IMR-90 (cell line): ENCODE measurements around the gene MTG1. TPM values are rescaled to one million over a fixed set of nuclear protein-coding genes. Genes with fewer than 3 reads are reported as not detected.

ENCODE experiments used
- ATAC-seq: fragments of 200-7000 bp; cut with Tn5 transposase; 2 replicates; pipeline ENCODE4 v1.9.1; 2020; ENCODE audit warnings: low read depth, mild to moderate bottlenecking, moderate library complexity
- BruUV-seq: library from RNA; stranded (reverse); fragments of 400-500 nt; replicated peaks from 2 replicates; lab custom pipeline; 2021; lab: Mats Ljungman, UMichigan
- CTCF ChIA-PET: fragments of 300-600 bp; formaldehyde crosslinking; extraction: SDS; loops from one replicate; lab custom pipeline; 2021; ENCODE audit warnings: antibody characterized with exemption; lab: Yijun Ruan, JAX
- POLR2A ChIA-PET: fragments of 300-600 bp; sonication (Branson Sonifier 250); formaldehyde crosslinking; loops from one replicate; lab custom pipeline; 2022; ENCODE audit warnings: antibody characterized with exemption; ENCODE audit not compliant: unreplicated experiment; lab: Charles Lee
- DNase-seq: peaks from one replicate; pipeline ENCODE4 v3.0.0; 2013
- H2AFZ ChIP-seq: replicated peaks from 2 replicates; pipeline ENCODE3; 2013; ENCODE audit warnings: low read length, mild to moderate bottlenecking; ENCODE audit not compliant: poor library complexity
- H2AK5ac ChIP-seq: 2 replicates; pipeline ENCODE4 v1.6.1; 2013; ENCODE audit warnings: low read depth, low read length, inconsistent platforms
- H2AK9ac ChIP-seq: replicated peaks from 2 replicates; pipeline ENCODE3; 2013; ENCODE audit warnings: mild to moderate bottlenecking, low read depth, low read length, moderate library complexity; ENCODE audit not compliant: poor library complexity
- H2BK120ac ChIP-seq: 2 replicates; pipeline ENCODE4 v1.6.1; 2013; ENCODE audit warnings: low read depth, low read length, inconsistent platforms
- H2BK15ac ChIP-seq: 3 replicates; pipeline ENCODE4 v1.6.1; 2013; ENCODE audit warnings: low read depth, low read length, inconsistent platforms
- H2BK20ac ChIP-seq: 2 replicates; pipeline ENCODE4 v1.6.1; 2013; ENCODE audit warnings: low read depth, mild to moderate bottlenecking, inconsistent platforms, low read length, moderate library complexity
- H2BK5ac ChIP-seq: 2 replicates; pipeline ENCODE4 v1.6.1; 2013; ENCODE audit warnings: mild to moderate bottlenecking, low read depth, low read length, inconsistent platforms; ENCODE audit not compliant: poor library complexity, severe bottlenecking
- H3K14ac ChIP-seq: replicated peaks from 2 replicates; pipeline ENCODE4 v1.6.1; 2013; ENCODE audit warnings: low read depth, low read length, inconsistent platforms
- H3K18ac ChIP-seq: 2 replicates; pipeline ENCODE4 v1.6.1; 2013; ENCODE audit warnings: low read depth, low read length, control low read depth
- H3K23ac ChIP-seq: 2 replicates; pipeline ENCODE4 v1.6.1; 2013; ENCODE audit warnings: low read depth, low read length, inconsistent platforms
- H3K27ac ChIP-seq: 2 replicates; pipeline ENCODE4 v1.5.1; 2013; ENCODE audit warnings: mild to moderate bottlenecking, control low read depth, low read length; ENCODE audit not compliant: insufficient read depth
- H3K27me3 ChIP-seq: 2 replicates; pipeline ENCODE4 v1.6.1; 2013; ENCODE audit warnings: low read length; ENCODE audit not compliant: control insufficient read depth, insufficient read depth
- H3K36me3 ChIP-seq: 2 replicates; pipeline ENCODE4 v1.6.1; 2013; ENCODE audit warnings: low read length, mixed read lengths; ENCODE audit not compliant: control insufficient read depth, insufficient read depth
- H3K4ac ChIP-seq: 2 replicates; pipeline ENCODE4 v1.6.1; 2013; ENCODE audit warnings: low read depth, low read length, inconsistent platforms
- H3K4me1 ChIP-seq: 2 replicates; pipeline ENCODE4 v1.6.1; 2013; ENCODE audit warnings: low read length, mixed read lengths; ENCODE audit not compliant: control insufficient read depth, insufficient read depth
- H3K4me2 ChIP-seq: 2 replicates; pipeline ENCODE4 v1.6.1; 2013; ENCODE audit warnings: low read depth, mild to moderate bottlenecking, control low read depth, low read length, moderate library complexity
- H3K4me3 ChIP-seq: 2 replicates; pipeline ENCODE4 v1.5.1; 2013; ENCODE audit warnings: low read depth, mild to moderate bottlenecking, control low read depth, low read length, moderate library complexity; ENCODE audit not compliant: insufficient read depth
- H3K56ac ChIP-seq: 2 replicates; pipeline ENCODE4 v1.6.1; 2013; ENCODE audit warnings: low read length, inconsistent platforms; ENCODE audit not compliant: insufficient read depth; ENCODE audit errors: extremely low read depth
- H3K79me1 ChIP-seq, 2 experiments: 2 replicates each; pipeline ENCODE4 v1.6.1; 2013; ENCODE audit warnings: low read length in 2 of 2, inconsistent platforms in 1 of 2, low read depth in 1 of 2
- H3K9ac ChIP-seq: 2 replicates; pipeline ENCODE4 v1.6.1; 2013; ENCODE audit warnings: low read depth, low read length, control low read depth
- H3K9me1 ChIP-seq: 2 replicates; pipeline ENCODE4 v1.6.1; 2013; ENCODE audit warnings: low read length, inconsistent platforms; ENCODE audit not compliant: insufficient read depth
- H3K9me3 ChIP-seq: 2 replicates; pipeline ENCODE4 v1.6.1; 2013; ENCODE audit warnings: low read length; ENCODE audit not compliant: control insufficient read depth, insufficient read depth
- H4K20me1 ChIP-seq: 2 replicates; pipeline ENCODE4 v1.6.1; 2013; ENCODE audit warnings: low read length, inconsistent platforms; ENCODE audit not compliant: insufficient read depth
- H4K5ac ChIP-seq: 2 replicates; pipeline ENCODE4 v1.6.1; 2013; ENCODE audit warnings: mild to moderate bottlenecking, low read depth, low read length, control low read depth
- H4K8ac ChIP-seq, 2 experiments: 2 replicates each; pipeline ENCODE4 v1.6.1; 2013; ENCODE audit warnings: low read depth in 2 of 2, low read length in 2 of 2, control low read depth in 1 of 2, inconsistent platforms in 1 of 2
- H4K91ac ChIP-seq: 2 replicates; pipeline ENCODE4 v1.6.1; 2013; ENCODE audit warnings: low read depth, low read length, inconsistent platforms; ENCODE audit not compliant: insufficient read depth
- CEBPB ChIP-seq: IDR thresholded peaks from 2 replicates; pipeline ENCODE4 v1.6.1; 2012; ENCODE audit warnings: low read depth, low read length, improper control_type of control experiment
- CHD1 ChIP-seq: IDR thresholded peaks from 2 replicates; pipeline ENCODE4 v1.6.1; 2012; ENCODE audit warnings: low read depth, low read length, improper control_type of control experiment
- MAFK ChIP-seq: IDR thresholded peaks from 2 replicates; pipeline ENCODE4 v1.6.1; 2012; ENCODE audit warnings: low read depth, low read length, improper control_type of control experiment
- MAZ ChIP-seq: IDR thresholded peaks from 2 replicates; pipeline ENCODE4 v1.6.1; 2012; ENCODE audit warnings: low read depth, mild to moderate bottlenecking, low read length, improper control_type of control experiment, moderate library complexity, borderline replicate concordance
- MXI1 ChIP-seq: IDR thresholded peaks from 2 replicates; pipeline ENCODE4 v1.6.1; 2012; ENCODE audit warnings: low read depth, mild to moderate bottlenecking, low read length, moderate library complexity, borderline replicate concordance
- NFE2L2 ChIP-seq: fragments of 150-350 bp; IDR thresholded peaks from 2 replicates; pipeline ENCODE4 v1.6.1; 2016; ENCODE audit warnings: low read depth, mild to moderate bottlenecking, low read length
- RAD21 ChIP-seq: IDR thresholded peaks from 2 replicates; pipeline ENCODE4 v1.6.1; 2012; ENCODE audit warnings: low read length, improper control_type of control experiment
- RFX5 ChIP-seq: IDR thresholded peaks from 2 replicates; pipeline ENCODE4 v1.8.0; 2012; ENCODE audit warnings: low read depth, mild to moderate bottlenecking, low read length, moderate library complexity
- SMC3 ChIP-seq: fragments of 150-350 bp; IDR thresholded peaks from 2 replicates; pipeline ENCODE4 v1.6.1; 2016; ENCODE audit warnings: low read depth, mild to moderate bottlenecking, antibody characterized with exemption, low read length, moderate library complexity
- WGBS, 2 experiments: methylation state at CpG; one replicate each; pipeline versions ENCODE4 v1.1.5 to v1.1.7; 2013; ENCODE audit warnings: missing lambda C conversion rate in 2 of 2; ENCODE audit not compliant: insufficient read length in 1 of 2; ENCODE audit errors: extremely low coverage in 2 of 2; 5-methylcytosine and 5-hydroxymethylcytosine counted together
- dilution Hi-C: fragments of 300-500 bp; cut with HindIII; formaldehyde crosslinking; loops from one replicate; pipeline ENCODE4 v1.14.3; 2018; ENCODE audit warnings: low sequenced_read_pairs; ENCODE audit not compliant: unreplicated experiment
- in situ Hi-C: fragments of 300-500 bp; cut with MboI; formaldehyde crosslinking; loops from 3 replicates; pipeline ENCODE4 v1.14.3; 2019; ENCODE audit warnings: low sequenced_read_pairs, inconsistent platforms, mixed read lengths
- intact Hi-C: fragments of 100-400 bp; cut with micrococcal nuclease; formaldehyde crosslinking; loops from 2 replicates; pipeline ENCODE4 v1.10.0; 2022
- polyA plus RNA-seq, 3 experiments: library from polyadenylated mRNA; depleted of rRNA; stranded (reverse); fragments of >200 nt; gene quantifications; 2 replicates each; pipeline ENCODE4 v1.2.3, GENCODE V29; 2012; ENCODE audit warnings: low replicate concordance in 1 of 3
- total RNA-seq: library from RNA; depleted of rRNA; stranded (reverse); fragments of >200 nt; gene quantifications from 2 replicates; pipeline ENCODE4 v1.2.3, GENCODE V29; 2012
- TF ChIP-seq, protein P1 (sequence below): conservative IDR thresholded peaks from 2 replicates; pipeline ENCODE4 v1.5.1; 2012; ENCODE audit warnings: mild to moderate bottlenecking, low read depth, low read length, improper control_type of control experiment

The MTG1 gene
- total and polyA plus RNA-seq, 2 of the 4 experiments (the other 2 are of a cell fraction): 38.5 to 64.8 TPM

GRCh38 chr10:133388973-133389818 lies 4.8 kb upstream of the MTG1 start:
- no peak overlapping the region for H2AK5ac ChIP-seq
- no peak overlapping the region for H3K27ac ChIP-seq
- H3K4me3 ChIP-seq: no peak overlapping the region
- H2BK120ac ChIP-seq: no peak overlapping the region
- no peaks in the 10 kb centered on the region for H3K79me1 ChIP-seq
- no peaks in the 10 kb centered on the region for H3K27me3 ChIP-seq
- 87% methylated on average over 13 of the region's 39 CpGs; no CpG with 5 or more reads in 1 of the 2 experiments for WGBS, 2 experiments
- H3K9me1 ChIP-seq: no peaks in the 10 kb centered on the region; the same call in 1 of the 2 replicates
- ChIA-PET POLR2A (no interaction called here), CTCF (no interaction called here)
- H3K36me3 ChIP-seq: peaks cover 11% of the 10 kb centered on the region; the same call in 1 of the 2 replicates
- no peak overlapping the region for H2AK9ac ChIP-seq
- no peak for TF ChIP-seq CEBPB
- no peak for TF ChIP-seq MXI1
- no peak for TF ChIP-seq CHD1
- TF ChIP-seq, protein P1, sequence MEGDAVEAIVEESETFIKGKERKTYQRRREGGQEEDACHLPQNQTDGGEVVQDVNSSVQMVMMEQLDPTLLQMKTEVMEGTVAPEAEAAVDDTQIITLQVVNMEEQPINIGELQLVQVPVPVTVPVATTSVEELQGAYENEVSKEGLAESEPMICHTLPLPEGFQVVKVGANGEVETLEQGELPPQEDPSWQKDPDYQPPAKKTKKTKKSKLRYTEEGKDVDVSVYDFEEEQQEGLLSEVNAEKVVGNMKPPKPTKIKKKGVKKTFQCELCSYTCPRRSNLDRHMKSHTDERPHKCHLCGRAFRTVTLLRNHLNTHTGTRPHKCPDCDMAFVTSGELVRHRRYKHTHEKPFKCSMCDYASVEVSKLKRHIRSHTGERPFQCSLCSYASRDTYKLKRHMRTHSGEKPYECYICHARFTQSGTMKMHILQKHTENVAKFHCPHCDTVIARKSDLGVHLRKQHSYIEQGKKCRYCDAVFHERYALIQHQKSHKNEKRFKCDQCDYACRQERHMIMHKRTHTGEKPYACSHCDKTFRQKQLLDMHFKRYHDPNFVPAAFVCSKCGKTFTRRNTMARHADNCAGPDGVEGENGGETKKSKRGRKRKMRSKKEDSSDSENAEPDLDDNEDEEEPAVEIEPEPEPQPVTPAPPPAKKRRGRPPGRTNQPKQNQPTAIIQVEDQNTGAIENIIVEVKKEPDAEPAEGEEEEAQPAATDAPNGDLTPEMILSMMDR: no peak
- no peak for TF ChIP-seq RFX5
- no peak for TF ChIP-seq SMC3
- TF ChIP-seq MAZ: no peak
- no peak for TF ChIP-seq RAD21
- no peak for TF ChIP-seq MAFK
- no peak for TF ChIP-seq NFE2L2
- no TSS peak for BruUV-seq
- H3K9ac ChIP-seq: no peak overlapping the region
- H3K4me2 ChIP-seq: no peak overlapping the region
- no peak overlapping the region for H3K14ac ChIP-seq
- ATAC-seq: no peak
- no peak overlapping the region for H3K56ac ChIP-seq
- H2BK5ac ChIP-seq: no peak overlapping the region
- no peak overlapping the region for H2AFZ ChIP-seq
- no peak overlapping the region for H4K91ac ChIP-seq
- H4K8ac ChIP-seq: no peak overlapping the region
- dilution Hi-C loops (no loop called here), intact Hi-C loops (no loop called here), in situ Hi-C loops (no loop called here)
- no peaks in the 10 kb centered on the region for H4K20me1 ChIP-seq
- no peak overlapping the region for H3K18ac ChIP-seq
- no peaks in the 10 kb centered on the region for H3K9me3 ChIP-seq
- H2BK20ac ChIP-seq: no peak overlapping the region
- no peak overlapping the region for H3K23ac ChIP-seq
- no peak for DNase-seq
- H3K4ac ChIP-seq: no peak overlapping the region
- no peak overlapping the region for H4K5ac ChIP-seq
- no peaks in the 10 kb centered on the region for H3K4me1 ChIP-seq
- H2BK15ac ChIP-seq: no peak overlapping the region
